IMR-90 (cell line): ENCODE results near the gene PCK1. TPM values are rescaled to one million over a fixed set of nuclear protein-coding genes. Genes with fewer than 3 reads are reported as not detected.

Experiments used
- ATAC-seq: fragments of 200-7000 bp; cut with Tn5 transposase; 2 replicates; pipeline ENCODE4 v1.9.1; 2020; ENCODE audit warnings: low read depth, mild to moderate bottlenecking, moderate library complexity
- BruUV-seq: library from RNA; stranded (reverse); fragments of 400-500 nt; replicated peaks from 2 replicates; lab custom pipeline; 2021; lab: Mats Ljungman, UMichigan
- CTCF ChIA-PET: fragments of 300-600 bp; formaldehyde crosslinking; extraction: SDS; loops from one replicate; lab custom pipeline; 2021; ENCODE audit warnings: antibody characterized with exemption; lab: Yijun Ruan, JAX
- POLR2A ChIA-PET: fragments of 300-600 bp; sonication (Branson Sonifier 250); formaldehyde crosslinking; loops from one replicate; lab custom pipeline; 2022; ENCODE audit warnings: antibody characterized with exemption; ENCODE audit not compliant: unreplicated experiment; lab: Charles Lee
- DNase-seq: peaks from one replicate; pipeline ENCODE4 v3.0.0; 2013
- H2AFZ ChIP-seq: replicated peaks from 2 replicates; pipeline ENCODE3; 2013; ENCODE audit warnings: low read length, mild to moderate bottlenecking; ENCODE audit not compliant: poor library complexity
- H2AK5ac ChIP-seq: 2 replicates; pipeline ENCODE4 v1.6.1; 2013; ENCODE audit warnings: low read depth, low read length, inconsistent platforms
- H2AK9ac ChIP-seq: replicated peaks from 2 replicates; pipeline ENCODE3; 2013; ENCODE audit warnings: mild to moderate bottlenecking, low read depth, low read length, moderate library complexity; ENCODE audit not compliant: poor library complexity
- H2BK120ac ChIP-seq: 2 replicates; pipeline ENCODE4 v1.6.1; 2013; ENCODE audit warnings: low read depth, low read length, inconsistent platforms
- H2BK15ac ChIP-seq: 3 replicates; pipeline ENCODE4 v1.6.1; 2013; ENCODE audit warnings: low read depth, low read length, inconsistent platforms
- H2BK20ac ChIP-seq: 2 replicates; pipeline ENCODE4 v1.6.1; 2013; ENCODE audit warnings: low read depth, mild to moderate bottlenecking, inconsistent platforms, low read length, moderate library complexity
- H2BK5ac ChIP-seq: 2 replicates; pipeline ENCODE4 v1.6.1; 2013; ENCODE audit warnings: mild to moderate bottlenecking, low read depth, low read length, inconsistent platforms; ENCODE audit not compliant: poor library complexity, severe bottlenecking
- H3K14ac ChIP-seq: replicated peaks from 2 replicates; pipeline ENCODE4 v1.6.1; 2013; ENCODE audit warnings: low read depth, low read length, inconsistent platforms
- H3K18ac ChIP-seq: 2 replicates; pipeline ENCODE4 v1.6.1; 2013; ENCODE audit warnings: low read depth, low read length, control low read depth
- H3K23ac ChIP-seq: 2 replicates; pipeline ENCODE4 v1.6.1; 2013; ENCODE audit warnings: low read depth, low read length, inconsistent platforms
- H3K27ac ChIP-seq: 2 replicates; pipeline ENCODE4 v1.5.1; 2013; ENCODE audit warnings: mild to moderate bottlenecking, control low read depth, low read length; ENCODE audit not compliant: insufficient read depth
- H3K27me3 ChIP-seq: 2 replicates; pipeline ENCODE4 v1.6.1; 2013; ENCODE audit warnings: low read length; ENCODE audit not compliant: control insufficient read depth, insufficient read depth
- H3K36me3 ChIP-seq: 2 replicates; pipeline ENCODE4 v1.6.1; 2013; ENCODE audit warnings: low read length, mixed read lengths; ENCODE audit not compliant: control insufficient read depth, insufficient read depth
- H3K4ac ChIP-seq: 2 replicates; pipeline ENCODE4 v1.6.1; 2013; ENCODE audit warnings: low read depth, low read length, inconsistent platforms
- H3K4me1 ChIP-seq: 2 replicates; pipeline ENCODE4 v1.6.1; 2013; ENCODE audit warnings: low read length, mixed read lengths; ENCODE audit not compliant: control insufficient read depth, insufficient read depth
- H3K4me2 ChIP-seq: 2 replicates; pipeline ENCODE4 v1.6.1; 2013; ENCODE audit warnings: low read depth, mild to moderate bottlenecking, control low read depth, low read length, moderate library complexity
- H3K4me3 ChIP-seq: 2 replicates; pipeline ENCODE4 v1.5.1; 2013; ENCODE audit warnings: low read depth, mild to moderate bottlenecking, control low read depth, low read length, moderate library complexity; ENCODE audit not compliant: insufficient read depth
- H3K56ac ChIP-seq: 2 replicates; pipeline ENCODE4 v1.6.1; 2013; ENCODE audit warnings: low read length, inconsistent platforms; ENCODE audit not compliant: insufficient read depth; ENCODE audit errors: extremely low read depth
- H3K79me1 ChIP-seq, 2 experiments: 2 replicates each; pipeline ENCODE4 v1.6.1; 2013; ENCODE audit warnings: low read length in 2 of 2, inconsistent platforms in 1 of 2, low read depth in 1 of 2
- H3K9ac ChIP-seq: 2 replicates; pipeline ENCODE4 v1.6.1; 2013; ENCODE audit warnings: low read depth, low read length, control low read depth
- H3K9me1 ChIP-seq: 2 replicates; pipeline ENCODE4 v1.6.1; 2013; ENCODE audit warnings: low read length, inconsistent platforms; ENCODE audit not compliant: insufficient read depth
- H3K9me3 ChIP-seq: 2 replicates; pipeline ENCODE4 v1.6.1; 2013; ENCODE audit warnings: low read length; ENCODE audit not compliant: control insufficient read depth, insufficient read depth
- H4K20me1 ChIP-seq: 2 replicates; pipeline ENCODE4 v1.6.1; 2013; ENCODE audit warnings: low read length, inconsistent platforms; ENCODE audit not compliant: insufficient read depth
- H4K5ac ChIP-seq: 2 replicates; pipeline ENCODE4 v1.6.1; 2013; ENCODE audit warnings: mild to moderate bottlenecking, low read depth, low read length, control low read depth
- H4K8ac ChIP-seq, 2 experiments: 2 replicates each; pipeline ENCODE4 v1.6.1; 2013; ENCODE audit warnings: low read depth in 2 of 2, low read length in 2 of 2, control low read depth in 1 of 2, inconsistent platforms in 1 of 2
- H4K91ac ChIP-seq: 2 replicates; pipeline ENCODE4 v1.6.1; 2013; ENCODE audit warnings: low read depth, low read length, inconsistent platforms; ENCODE audit not compliant: insufficient read depth
- BHLHE40 ChIP-seq: fragments of 150-350 bp; IDR thresholded peaks from 2 replicates; pipeline ENCODE4 v1.6.1; 2016; ENCODE audit warnings: mild to moderate bottlenecking, low read depth, low read length
- CEBPB ChIP-seq: IDR thresholded peaks from 2 replicates; pipeline ENCODE4 v1.6.1; 2012; ENCODE audit warnings: low read depth, low read length, improper control_type of control experiment
- CHD1 ChIP-seq: IDR thresholded peaks from 2 replicates; pipeline ENCODE4 v1.6.1; 2012; ENCODE audit warnings: low read depth, low read length, improper control_type of control experiment
- FOS ChIP-seq: fragments of 150-350 bp; IDR thresholded peaks from 2 replicates; pipeline ENCODE4 v1.6.1; 2016; ENCODE audit warnings: low read depth, low read length
- MAFK ChIP-seq: IDR thresholded peaks from 2 replicates; pipeline ENCODE4 v1.6.1; 2012; ENCODE audit warnings: low read depth, low read length, improper control_type of control experiment
- MAZ ChIP-seq: IDR thresholded peaks from 2 replicates; pipeline ENCODE4 v1.6.1; 2012; ENCODE audit warnings: low read depth, mild to moderate bottlenecking, low read length, improper control_type of control experiment, moderate library complexity, borderline replicate concordance
- MXI1 ChIP-seq: IDR thresholded peaks from 2 replicates; pipeline ENCODE4 v1.6.1; 2012; ENCODE audit warnings: low read depth, mild to moderate bottlenecking, low read length, moderate library complexity, borderline replicate concordance
- NFE2L2 ChIP-seq: fragments of 150-350 bp; IDR thresholded peaks from 2 replicates; pipeline ENCODE4 v1.6.1; 2016; ENCODE audit warnings: low read depth, mild to moderate bottlenecking, low read length
- RCOR1 ChIP-seq: IDR thresholded peaks from 2 replicates; pipeline ENCODE4 v1.6.1; 2012; ENCODE audit warnings: mild to moderate bottlenecking, low read length, improper control_type of control experiment; ENCODE audit not compliant: insufficient replicate concordance
- RFX5 ChIP-seq: IDR thresholded peaks from 2 replicates; pipeline ENCODE4 v1.8.0; 2012; ENCODE audit warnings: low read depth, mild to moderate bottlenecking, low read length, moderate library complexity
- SMC3 ChIP-seq: fragments of 150-350 bp; IDR thresholded peaks from 2 replicates; pipeline ENCODE4 v1.6.1; 2016; ENCODE audit warnings: low read depth, mild to moderate bottlenecking, antibody characterized with exemption, low read length, moderate library complexity
- WGBS, 2 experiments: methylation state at CpG; one replicate each; pipeline versions ENCODE4 v1.1.5 to v1.1.7; 2013; ENCODE audit warnings: missing lambda C conversion rate in 2 of 2; ENCODE audit not compliant: insufficient read length in 1 of 2; ENCODE audit errors: extremely low coverage in 2 of 2; 5-methylcytosine and 5-hydroxymethylcytosine counted together
- dilution Hi-C: fragments of 300-500 bp; cut with HindIII; formaldehyde crosslinking; loops from one replicate; pipeline ENCODE4 v1.14.3; 2018; ENCODE audit warnings: low sequenced_read_pairs; ENCODE audit not compliant: unreplicated experiment
- in situ Hi-C: fragments of 300-500 bp; cut with MboI; formaldehyde crosslinking; loops from 3 replicates; pipeline ENCODE4 v1.14.3; 2019; ENCODE audit warnings: low sequenced_read_pairs, inconsistent platforms, mixed read lengths
- intact Hi-C: fragments of 100-400 bp; cut with micrococcal nuclease; formaldehyde crosslinking; loops from 2 replicates; pipeline ENCODE4 v1.10.0; 2022
- polyA plus RNA-seq, 3 experiments: library from polyadenylated mRNA; depleted of rRNA; stranded (reverse); fragments of >200 nt; gene quantifications; 2 replicates each; pipeline ENCODE4 v1.2.3, GENCODE V29; 2012; ENCODE audit warnings: low replicate concordance in 1 of 3
- total RNA-seq: library from RNA; depleted of rRNA; stranded (reverse); fragments of >200 nt; gene quantifications from 2 replicates; pipeline ENCODE4 v1.2.3, GENCODE V29; 2012
- TF ChIP-seq, protein P1 (sequence below): fragments of 150-350 bp; IDR thresholded peaks from 2 replicates; pipeline ENCODE4 v1.6.1; 2016; ENCODE audit warnings: low read depth, mild to moderate bottlenecking, low read length, moderate library complexity, borderline replicate concordance
- TF ChIP-seq, protein P2 (sequence below): fragments of 150-350 bp; IDR thresholded peaks from 2 replicates; pipeline ENCODE4 v1.6.1; 2017; ENCODE audit warnings: mild to moderate bottlenecking, antibody characterized with exemption, low read length, low read depth

The PCK1 gene
- total and polyA plus RNA-seq, 2 of the 4 experiments (the other 2 are of a cell fraction) = not detected

- H3K4me2 ChIP-seq = no peak overlapping the region
- no peak overlapping the region for H3K4me3 ChIP-seq
- DNase-seq = no peak
- no peak overlapping the region for H3K23ac ChIP-seq
- intact Hi-C loops (no loop called here), in situ Hi-C loops (no loop called here), dilution Hi-C loops (no loop called here)
- H3K9me1 ChIP-seq = no peaks in the 10 kb centered on the region
- no peak for ATAC-seq
- H3K4me1 ChIP-seq = no peaks in the 10 kb centered on the region
- no peaks in the 10 kb centered on the region for H4K20me1 ChIP-seq
- no peak overlapping the region for H4K8ac ChIP-seq
- ChIA-PET POLR2A (no interaction called here), CTCF (no interaction called here)
- no peaks in the 10 kb centered on the region for H3K9me3 ChIP-seq
- H2AK9ac ChIP-seq = no peak overlapping the region
- H2AFZ ChIP-seq = no peak overlapping the region
- H3K14ac ChIP-seq = no peak overlapping the region
- H2BK120ac ChIP-seq = no peak overlapping the region
- H3K36me3 ChIP-seq = no peaks in the 10 kb centered on the region
- H3K27me3 ChIP-seq = peaks cover 2% of the 10 kb centered on the region; the same call in 1 of the 2 replicates
- no peaks in the 10 kb centered on the region for H3K79me1 ChIP-seq
- TF ChIP-seq RFX5 (no peak), BHLHE40 (no peak), MAZ (no peak), FOS (no peak), RCOR1 (no peak), SMC3 (no peak), MAFK (no peak), CEBPB (no peak), NFE2L2 (no peak), CHD1 (no peak), MXI1 (no peak)
- TF ChIP-seq, protein P1, sequence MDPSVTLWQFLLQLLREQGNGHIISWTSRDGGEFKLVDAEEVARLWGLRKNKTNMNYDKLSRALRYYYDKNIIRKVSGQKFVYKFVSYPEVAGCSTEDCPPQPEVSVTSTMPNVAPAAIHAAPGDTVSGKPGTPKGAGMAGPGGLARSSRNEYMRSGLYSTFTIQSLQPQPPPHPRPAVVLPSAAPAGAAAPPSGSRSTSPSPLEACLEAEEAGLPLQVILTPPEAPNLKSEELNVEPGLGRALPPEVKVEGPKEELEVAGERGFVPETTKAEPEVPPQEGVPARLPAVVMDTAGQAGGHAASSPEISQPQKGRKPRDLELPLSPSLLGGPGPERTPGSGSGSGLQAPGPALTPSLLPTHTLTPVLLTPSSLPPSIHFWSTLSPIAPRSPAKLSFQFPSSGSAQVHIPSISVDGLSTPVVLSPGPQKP = no peak
- TF ChIP-seq, protein P2, sequence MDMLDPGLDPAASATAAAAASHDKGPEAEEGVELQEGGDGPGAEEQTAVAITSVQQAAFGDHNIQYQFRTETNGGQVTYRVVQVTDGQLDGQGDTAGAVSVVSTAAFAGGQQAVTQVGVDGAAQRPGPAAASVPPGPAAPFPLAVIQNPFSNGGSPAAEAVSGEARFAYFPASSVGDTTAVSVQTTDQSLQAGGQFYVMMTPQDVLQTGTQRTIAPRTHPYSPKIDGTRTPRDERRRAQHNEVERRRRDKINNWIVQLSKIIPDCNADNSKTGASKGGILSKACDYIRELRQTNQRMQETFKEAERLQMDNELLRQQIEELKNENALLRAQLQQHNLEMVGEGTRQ = no peak
- 80% methylated on average over 1 of the region's 4 CpGs; no CpG with 5 or more reads in 1 of the 2 experiments for WGBS, 2 experiments
- H3K56ac ChIP-seq = no peak overlapping the region
- no peak overlapping the region for H3K27ac ChIP-seq
- H2BK5ac ChIP-seq = no peak overlapping the region
- no peak overlapping the region for H2BK15ac ChIP-seq
- no peak overlapping the region for H3K18ac ChIP-seq
- no peak overlapping the region for H2AK5ac ChIP-seq
- H4K5ac ChIP-seq = no peak overlapping the region
- H3K9ac ChIP-seq = no peak overlapping the region
- H2BK20ac ChIP-seq = no peak overlapping the region
- no TSS peak for BruUV-seq
- H4K91ac ChIP-seq = no peak overlapping the region
- H3K4ac ChIP-seq = no peak overlapping the region
These were observed 23.9 kb upstream of the PCK1 start for GRCh38 chr20:57536771-57537724.
